GM12865 (cell line): ENCODE data around the gene PLCB1.

ENCODE experiments used
- DNase-seq: peaks from one replicate; pipeline ENCODE4 v3.0.0; 2010; ENCODE audit warnings: low read depth
- H3K4me3 ChIP-seq: 2 replicates; pipeline ENCODE4 v1.5.1; 2011; ENCODE audit warnings: mild to moderate bottlenecking, low read depth, low read length, control low read depth
- TF ChIP-seq, protein P1 (sequence below): IDR thresholded peaks from 2 replicates; pipeline ENCODE4 v1.5.1; 2011; ENCODE audit warnings: low read length, control low read depth, low read depth, inconsistent platforms; ENCODE audit not compliant: insufficient read depth; ENCODE audit errors: missing control alignments

PLCB1 gene

DNA sequence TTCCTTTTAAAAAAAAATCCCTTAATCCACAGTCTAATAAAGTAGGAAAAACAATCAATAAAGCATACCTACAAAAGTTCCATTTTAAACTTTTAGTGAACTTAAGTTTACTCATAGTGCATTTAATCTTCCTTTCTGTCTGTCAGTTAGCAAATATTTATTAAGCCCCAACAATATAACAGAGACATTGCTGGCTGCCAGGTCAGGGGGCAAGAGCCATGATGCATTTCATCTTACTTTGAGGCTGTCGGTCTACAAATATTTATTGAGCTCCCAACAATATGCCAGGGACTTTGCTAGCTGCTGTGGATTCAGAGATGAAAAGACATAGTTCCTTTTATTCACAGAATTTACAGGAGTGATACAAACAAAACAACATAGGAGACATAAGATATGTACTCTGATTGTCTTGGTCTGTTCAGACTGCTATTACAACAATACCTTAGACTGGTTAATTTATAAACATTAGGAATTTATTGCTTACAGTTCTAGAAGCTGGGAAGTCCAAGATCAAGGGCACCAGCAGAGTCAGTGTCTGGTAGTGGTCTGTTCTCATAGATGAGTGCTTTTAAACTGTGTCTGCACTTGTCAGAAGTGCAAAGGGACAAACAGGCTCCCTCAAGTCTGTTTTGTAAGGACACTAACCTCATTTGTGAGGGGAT lies 118.6 kb downstream of the PLCB1 start:
- H3K4me3 ChIP-seq, result no peak overlapping the region
- TF ChIP-seq, protein P1, sequence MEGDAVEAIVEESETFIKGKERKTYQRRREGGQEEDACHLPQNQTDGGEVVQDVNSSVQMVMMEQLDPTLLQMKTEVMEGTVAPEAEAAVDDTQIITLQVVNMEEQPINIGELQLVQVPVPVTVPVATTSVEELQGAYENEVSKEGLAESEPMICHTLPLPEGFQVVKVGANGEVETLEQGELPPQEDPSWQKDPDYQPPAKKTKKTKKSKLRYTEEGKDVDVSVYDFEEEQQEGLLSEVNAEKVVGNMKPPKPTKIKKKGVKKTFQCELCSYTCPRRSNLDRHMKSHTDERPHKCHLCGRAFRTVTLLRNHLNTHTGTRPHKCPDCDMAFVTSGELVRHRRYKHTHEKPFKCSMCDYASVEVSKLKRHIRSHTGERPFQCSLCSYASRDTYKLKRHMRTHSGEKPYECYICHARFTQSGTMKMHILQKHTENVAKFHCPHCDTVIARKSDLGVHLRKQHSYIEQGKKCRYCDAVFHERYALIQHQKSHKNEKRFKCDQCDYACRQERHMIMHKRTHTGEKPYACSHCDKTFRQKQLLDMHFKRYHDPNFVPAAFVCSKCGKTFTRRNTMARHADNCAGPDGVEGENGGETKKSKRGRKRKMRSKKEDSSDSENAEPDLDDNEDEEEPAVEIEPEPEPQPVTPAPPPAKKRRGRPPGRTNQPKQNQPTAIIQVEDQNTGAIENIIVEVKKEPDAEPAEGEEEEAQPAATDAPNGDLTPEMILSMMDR, result no peak
- DNase-seq, result no peak

DNA sequence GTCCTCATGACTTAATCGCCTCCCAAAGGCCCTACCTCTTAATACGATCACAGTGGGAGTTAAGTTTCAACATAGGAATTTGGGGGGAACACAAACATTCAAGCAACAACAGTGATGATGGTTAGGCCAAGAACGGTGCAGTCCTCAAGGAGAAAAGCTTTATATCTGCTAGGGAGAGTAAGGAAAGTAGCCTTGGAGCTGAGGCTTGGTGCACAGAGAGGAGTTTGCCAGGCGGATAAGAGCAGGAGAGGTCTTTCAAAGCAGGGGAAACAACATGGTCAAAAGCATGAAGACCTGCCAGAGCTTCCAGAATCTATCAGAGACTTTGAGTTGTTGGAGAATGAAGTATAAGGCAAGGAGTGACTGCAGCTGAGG lies 119.1 kb downstream of the PLCB1 start:
- TF ChIP-seq, protein P1, result no peak
- DNase-seq, result no peak
- no peak overlapping the region for H3K4me3 ChIP-seq

DNA sequence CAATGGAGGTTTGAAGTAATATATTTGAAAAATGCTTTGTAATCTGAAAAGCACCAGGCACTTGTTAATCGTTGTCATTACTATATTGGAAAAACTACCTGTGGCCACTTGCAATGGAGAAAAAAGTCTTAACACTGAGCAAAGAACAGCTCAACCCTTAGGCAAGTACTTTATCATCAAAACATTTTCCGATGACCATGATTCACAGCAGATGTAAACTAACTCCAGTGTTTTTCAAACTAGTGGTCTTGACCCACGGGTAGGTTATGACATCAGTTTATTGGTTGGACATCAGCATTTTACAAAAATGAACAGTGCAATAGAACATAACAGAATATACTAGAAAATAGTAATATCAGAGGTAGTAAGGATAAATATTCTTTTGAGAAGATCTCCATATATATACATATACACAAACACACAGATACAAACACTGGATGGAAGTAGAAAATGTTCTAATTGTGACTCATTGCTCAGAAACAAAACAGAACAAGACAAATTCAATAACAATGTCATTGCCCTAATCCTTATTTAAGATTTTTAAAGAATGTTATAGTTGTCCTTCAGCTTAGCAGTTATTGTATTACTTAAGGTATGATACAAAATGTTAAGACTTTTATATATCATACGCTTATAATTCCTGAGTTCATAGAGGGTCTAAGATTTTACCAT lies 123.0 kb downstream of the PLCB1 start:
- TF ChIP-seq, protein P1, result no peak
- H3K4me3 ChIP-seq, result no peak overlapping the region
- DNase-seq, result no peak

- H3K4me3 ChIP-seq, result no peak overlapping the region
- DNase-seq, result no peak
- TF ChIP-seq, protein P1, result no peak
These were observed 124.0 kb downstream of the PLCB1 start for GRCh38 chr20:8255945-8256632.

- H3K4me3 ChIP-seq, result no peak overlapping the region
- TF ChIP-seq, protein P1, result no peak
- DNase-seq, result no peak
These were observed 128.8 kb downstream of the PLCB1 start for GRCh38 chr20:8260837-8261251.

DNA sequence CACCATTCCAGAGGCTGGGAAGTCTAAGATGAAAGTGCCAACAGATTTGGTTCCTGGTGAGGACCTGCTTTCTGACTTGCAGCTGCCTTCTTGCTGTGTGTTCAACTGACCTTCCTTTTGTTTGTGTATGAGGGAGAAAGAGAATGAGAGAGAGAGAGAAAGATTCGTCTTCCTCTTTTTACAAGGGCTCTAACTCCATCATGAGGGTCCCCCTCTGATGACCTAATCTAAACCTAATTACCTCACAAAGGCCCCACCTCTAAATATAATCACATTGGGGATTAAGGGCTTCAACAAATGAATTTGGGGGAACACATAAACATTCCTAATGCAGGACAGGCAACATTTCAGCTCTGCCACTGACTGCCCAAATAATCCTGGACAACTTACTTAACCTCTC lies 130.7 kb downstream of the PLCB1 start:
- no peak overlapping the region for H3K4me3 ChIP-seq
- TF ChIP-seq, protein P1, result no peak
- no peak for DNase-seq
